ACC112 (cell line): Measurements from ENCODE around the gene TMEM135.

Source experiments
- H2AFZ ChIP-seq: fragments of 200-600 bp; sonication (generic); one replicate; pipeline ENCODE4 v1.6.0; 2017; ENCODE audit warnings: antibody characterized with exemption, low read length; ENCODE audit not compliant: unreplicated experiment
- H3K27ac ChIP-seq: fragments of 200-600 bp; sonication (generic); 2 replicates; pipeline ENCODE4 v1.5.1; 2014; ENCODE audit warnings: low read depth, mild to moderate bottlenecking, antibody characterized with exemption, low read length, moderate library complexity
- H3K27me3 ChIP-seq: fragments of 200-600 bp; sonication (generic); 2 replicates; pipeline ENCODE4 v1.6.1; 2014; ENCODE audit warnings: mild to moderate bottlenecking, antibody characterized with exemption, low read length, moderate library complexity, mixed read lengths; ENCODE audit not compliant: insufficient read depth
- H3K36me3 ChIP-seq: fragments of 200-600 bp; sonication (generic); 2 replicates; pipeline ENCODE4 v1.6.1; 2016; ENCODE audit warnings: mild to moderate bottlenecking, antibody characterized with exemption, low read length, moderate library complexity, mixed read lengths; ENCODE audit not compliant: insufficient read depth
- H3K4me1 ChIP-seq: fragments of 200-600 bp; sonication (generic); one replicate; pipeline ENCODE4 v1.6.1; 2016; ENCODE audit warnings: low read length, mixed read lengths; ENCODE audit not compliant: insufficient read depth, unreplicated experiment, control insufficient read depth
- H3K4me3 ChIP-seq: fragments of 200-600 bp; sonication (generic); 2 replicates; pipeline ENCODE4 v1.5.1; 2014; ENCODE audit warnings: mild to moderate bottlenecking, low read depth, low read length
- H3K79me2 ChIP-seq: fragments of 200-600 bp; sonication (generic); one replicate; pipeline ENCODE4 v1.6.0; 2016; ENCODE audit warnings: low read length; ENCODE audit not compliant: control insufficient read depth, unreplicated experiment, insufficient read depth

The TMEM135 gene

GRCh38 chr11:87116185-87116584, 78.5 kb downstream of the TMEM135 start:
- no peaks in the 10 kb centered on the region for H3K36me3 ChIP-seq
- H3K27ac ChIP-seq: no peak overlapping the region
- no peaks in the 10 kb centered on the region for H3K79me2 ChIP-seq

GRCh38 chr11:87120937-87121336, 83.2 kb downstream of the TMEM135 start:
- Histone ChIP-seq H3K79me2 (no peaks in the 10 kb centered on the region), H3K4me1 (peaks cover 9% of the 10 kb centered on the region)

More at GRCh38 chr11:87116185-87116584, 78.5 kb downstream of the TMEM135 start:
- Histone ChIP-seq H3K27me3 (no peaks in the 10 kb centered on the region), H3K4me3 (no peak overlapping the region), H3K4me1 (no peaks in the 10 kb centered on the region), H2AFZ (no peak overlapping the region)

GRCh38 chr11:87122852-87123251, 85.1 kb downstream of the TMEM135 start:
- H3K27me3 ChIP-seq: no peaks in the 10 kb centered on the region
- H3K36me3 ChIP-seq: no peaks in the 10 kb centered on the region
- no peak overlapping the region for H3K4me3 ChIP-seq
- H2AFZ ChIP-seq: no peak overlapping the region
- H3K79me2 ChIP-seq: no peaks in the 10 kb centered on the region
- no peak overlapping the region for H3K27ac ChIP-seq
- H3K4me1 ChIP-seq: peaks cover 9% of the 10 kb centered on the region

More at GRCh38 chr11:87120937-87121336, 83.2 kb downstream of the TMEM135 start:
- Histone ChIP-seq H3K27me3 (no peaks in the 10 kb centered on the region), H3K4me3 (no peak overlapping the region), H3K27ac (no peak overlapping the region), H3K36me3 (no peaks in the 10 kb centered on the region), H2AFZ (no peak overlapping the region)

DNA sequence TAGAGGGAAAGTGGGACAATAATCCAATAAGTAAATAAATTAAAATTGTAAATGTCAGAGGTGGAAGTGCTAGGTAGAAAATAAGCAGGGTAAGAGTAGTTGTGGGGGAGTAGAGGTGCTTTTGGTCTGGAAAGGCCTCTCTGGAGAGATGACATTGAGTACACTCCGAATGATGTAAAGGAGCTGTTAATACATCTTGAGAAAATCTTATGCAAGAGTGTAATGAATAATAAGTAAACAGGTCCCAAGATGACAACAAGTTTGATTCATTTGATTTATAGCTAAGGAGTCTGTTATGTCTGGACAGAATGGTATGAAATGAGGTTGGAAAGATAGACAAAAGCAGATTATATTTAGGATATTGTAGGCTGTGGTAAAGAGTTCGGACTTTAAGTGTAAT, 87.5 kb downstream of the TMEM135 start:
- Histone ChIP-seq H3K4me1 (peaks cover 9% of the 10 kb centered on the region), H2AFZ (no peak overlapping the region), H3K4me3 (no peak overlapping the region), H3K79me2 (no peaks in the 10 kb centered on the region), H3K27ac (no peak overlapping the region), H3K27me3 (no peaks in the 10 kb centered on the region), H3K36me3 (no peaks in the 10 kb centered on the region)

DNA sequence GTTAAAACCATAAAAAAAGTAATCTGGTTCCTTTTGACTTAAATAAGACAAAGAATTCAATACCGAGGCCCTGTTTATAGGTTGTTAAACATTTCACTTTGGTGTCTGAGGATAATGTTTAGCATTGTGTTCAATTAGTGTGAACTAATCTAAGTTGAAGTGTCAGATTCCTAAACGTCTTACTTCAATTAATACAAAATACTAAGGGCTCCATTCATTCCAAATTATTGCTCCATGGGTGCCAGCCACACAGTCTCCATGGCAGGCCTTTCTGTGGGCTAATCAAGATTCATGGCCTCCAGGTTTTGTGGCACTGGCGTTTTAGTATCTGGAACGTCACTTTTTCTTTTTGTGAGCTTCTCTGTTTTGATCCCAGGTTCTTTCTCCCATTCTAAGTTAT, 89.4 kb downstream of the TMEM135 start:
- no peaks in the 10 kb centered on the region for H3K79me2 ChIP-seq
- no peaks in the 10 kb centered on the region for H3K36me3 ChIP-seq
- peaks cover 9% of the 10 kb centered on the region for H3K4me1 ChIP-seq
- no peak overlapping the region for H2AFZ ChIP-seq
- no peak overlapping the region for H3K27ac ChIP-seq
- no peaks in the 10 kb centered on the region for H3K27me3 ChIP-seq
- no peak overlapping the region for H3K4me3 ChIP-seq

GRCh38 chr11:87128372-87128771, 90.6 kb downstream of the TMEM135 start:
- Histone ChIP-seq H3K36me3 (no peaks in the 10 kb centered on the region), H3K27ac (no peak overlapping the region), H2AFZ (no peak overlapping the region), H3K4me1 (peaks cover 9% of the 10 kb centered on the region), H3K4me3 (no peak overlapping the region), H3K79me2 (no peaks in the 10 kb centered on the region), H3K27me3 (no peaks in the 10 kb centered on the region)

GRCh38 chr11:87134524-87135106, 96.9 kb downstream of the TMEM135 start:
- Histone ChIP-seq H3K27me3 (no peaks in the 10 kb centered on the region), H3K27ac (no peak overlapping the region), H3K79me2 (no peaks in the 10 kb centered on the region), H3K4me1 (no peaks in the 10 kb centered on the region), H3K4me3 (no peak overlapping the region), H3K36me3 (no peaks in the 10 kb centered on the region), H2AFZ (no peak overlapping the region)

DNA sequence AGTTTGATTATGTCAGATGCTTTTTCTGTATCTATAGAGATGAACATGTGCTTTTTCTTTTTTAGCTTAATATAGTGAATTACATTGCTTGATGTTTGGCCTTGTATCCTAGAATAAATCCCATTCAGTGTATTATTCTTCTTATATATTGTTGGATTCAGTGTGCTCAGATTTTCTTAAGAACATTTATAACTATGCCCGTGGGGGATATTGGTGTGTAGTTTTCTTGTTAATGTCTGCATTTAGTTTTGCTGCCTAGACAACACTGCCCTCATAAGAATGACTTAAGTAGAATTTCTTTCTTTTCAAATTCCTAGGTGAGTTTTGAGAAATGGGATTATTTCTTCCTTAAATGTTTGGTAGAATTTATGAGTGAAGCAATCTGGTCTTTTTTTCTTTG, 98.5 kb downstream of the TMEM135 start:
- Histone ChIP-seq H3K27ac (no peak overlapping the region), H3K36me3 (no peaks in the 10 kb centered on the region), H3K4me3 (no peak overlapping the region)

GRCh38 chr11:87137711-87138110, 100.0 kb downstream of the TMEM135 start:
- Histone ChIP-seq H3K79me2 (no peaks in the 10 kb centered on the region), H3K36me3 (no peaks in the 10 kb centered on the region), H2AFZ (no peak overlapping the region), H3K4me3 (no peak overlapping the region), H3K27ac (no peak overlapping the region), H3K27me3 (no peaks in the 10 kb centered on the region), H3K4me1 (no peaks in the 10 kb centered on the region)

More for the DNA sequence above, 98.5 kb downstream of the TMEM135 start:
- Histone ChIP-seq H2AFZ (no peak overlapping the region), H3K79me2 (no peaks in the 10 kb centered on the region), H3K4me1 (no peaks in the 10 kb centered on the region), H3K27me3 (no peaks in the 10 kb centered on the region)

DNA sequence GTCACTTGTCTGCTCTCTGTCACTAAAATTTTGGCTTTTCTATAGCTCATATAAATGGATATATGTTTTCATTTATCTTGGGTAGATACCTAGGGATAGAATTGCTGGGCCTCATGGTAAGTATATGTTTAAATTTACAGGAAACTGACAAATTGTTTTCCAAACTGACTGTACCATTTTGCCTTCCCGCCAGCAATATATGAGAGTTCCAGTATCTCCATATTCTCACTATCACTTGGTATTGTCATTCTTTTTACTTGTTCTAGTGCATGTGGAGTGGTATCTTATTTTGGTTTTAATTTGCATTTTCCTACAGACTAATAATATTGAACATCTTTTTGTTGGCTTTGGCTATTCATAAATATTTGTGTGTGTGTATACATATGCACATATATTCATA, 101.7 kb downstream of the TMEM135 start:
- H3K27ac ChIP-seq: no peak overlapping the region
- H2AFZ ChIP-seq: no peak overlapping the region
- no peaks in the 10 kb centered on the region for H3K79me2 ChIP-seq
- no peak overlapping the region for H3K4me3 ChIP-seq
- no peaks in the 10 kb centered on the region for H3K4me1 ChIP-seq
- H3K27me3 ChIP-seq: no peaks in the 10 kb centered on the region
- no peaks in the 10 kb centered on the region for H3K36me3 ChIP-seq

GRCh38 chr11:87141322-87141721, 103.6 kb downstream of the TMEM135 start:
- no peak overlapping the region for H3K4me3 ChIP-seq
- H3K4me1 ChIP-seq: no peaks in the 10 kb centered on the region
- no peak overlapping the region for H2AFZ ChIP-seq
- H3K36me3 ChIP-seq: no peaks in the 10 kb centered on the region
- H3K27ac ChIP-seq: no peak overlapping the region
- no peaks in the 10 kb centered on the region for H3K27me3 ChIP-seq
- no peaks in the 10 kb centered on the region for H3K79me2 ChIP-seq
